NCI-H187 (cell line): ENCODE results near the gene SCN2A.
"Not testable (repeated sequence)": the region's sequence is repeated elsewhere in the genome, so short reads cannot be mapped to it uniquely, and the experiment has no call there.

ENCODE experiments used
- DNase-seq, 2 experiments: peaks; one replicate each; lab custom pipeline; 2025; lab: John Stamatoyannopoulos, UW

The SCN2A gene

GRCh38 chr2:165328272-165328671 lies 89.1 kb downstream of the SCN2A start:
- DNase-seq, result no peak

GRCh38 chr2:165344276-165344675 lies 105.1 kb downstream of the SCN2A start:
- not testable (repeated sequence) for DNase-seq

DNA sequence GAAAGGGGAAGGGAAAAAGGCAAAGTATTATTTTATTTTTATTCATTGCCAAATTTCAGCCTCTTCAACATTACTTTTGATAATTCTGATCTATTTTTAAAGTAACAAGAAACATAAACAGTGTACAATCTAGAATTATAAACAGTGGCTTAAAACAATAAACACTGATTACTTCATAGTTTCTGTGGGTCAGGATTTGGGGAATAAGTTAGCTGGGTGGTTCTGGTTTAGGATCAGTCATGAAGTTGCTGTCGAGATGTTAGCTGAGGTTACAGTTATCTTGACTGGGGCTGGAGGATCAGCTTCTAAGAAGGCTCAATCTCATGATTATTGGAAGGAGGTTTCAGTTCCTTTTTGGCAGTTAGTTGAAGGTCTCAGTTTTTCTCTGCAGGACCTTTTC lies 109.2 kb downstream of the SCN2A start:
- no peak for DNase-seq

GRCh38 chr2:165349181-165349580 lies 110.0 kb downstream of the SCN2A start:
- DNase-seq, result no peak

DNA sequence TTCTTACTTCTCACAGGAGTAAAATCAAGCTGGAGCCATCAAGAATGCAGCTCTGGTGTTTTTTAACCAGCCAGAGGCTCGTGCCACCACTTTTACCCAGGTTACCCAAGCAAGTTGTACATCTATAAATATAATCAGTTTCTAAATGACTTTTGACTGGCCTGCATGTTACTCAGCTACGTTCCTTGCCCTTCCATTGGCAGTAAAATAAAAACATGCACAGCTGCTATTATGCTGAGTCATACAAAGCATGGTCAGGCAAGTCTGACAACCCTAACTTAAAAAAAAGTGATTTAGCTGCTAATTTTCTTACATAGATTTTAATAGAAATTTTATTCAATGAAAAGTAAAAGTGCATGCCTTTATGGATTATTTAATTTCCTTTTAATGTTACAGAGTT lies 118.5 kb downstream of the SCN2A start:
- DNase-seq, result no peak

DNA sequence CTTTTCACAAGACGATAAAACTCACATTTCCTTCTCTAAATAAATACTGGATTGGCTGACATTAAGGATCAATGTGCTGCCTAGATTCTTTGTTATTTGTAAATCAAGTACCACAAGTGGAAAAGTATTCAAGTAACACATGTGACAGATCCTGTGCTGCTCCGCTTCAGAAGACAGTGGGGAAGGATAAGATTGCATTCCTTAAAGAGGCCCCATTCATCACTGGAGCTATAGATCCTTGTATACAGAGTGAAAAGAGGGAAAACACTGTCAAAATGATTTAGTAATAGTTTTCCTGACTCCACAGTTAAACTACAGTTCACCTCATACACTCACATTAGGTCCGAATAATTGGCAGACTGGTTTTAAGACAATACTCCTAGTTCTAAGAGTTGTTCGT lies 122.3 kb downstream of the SCN2A start:
- no peak for DNase-seq

DNA sequence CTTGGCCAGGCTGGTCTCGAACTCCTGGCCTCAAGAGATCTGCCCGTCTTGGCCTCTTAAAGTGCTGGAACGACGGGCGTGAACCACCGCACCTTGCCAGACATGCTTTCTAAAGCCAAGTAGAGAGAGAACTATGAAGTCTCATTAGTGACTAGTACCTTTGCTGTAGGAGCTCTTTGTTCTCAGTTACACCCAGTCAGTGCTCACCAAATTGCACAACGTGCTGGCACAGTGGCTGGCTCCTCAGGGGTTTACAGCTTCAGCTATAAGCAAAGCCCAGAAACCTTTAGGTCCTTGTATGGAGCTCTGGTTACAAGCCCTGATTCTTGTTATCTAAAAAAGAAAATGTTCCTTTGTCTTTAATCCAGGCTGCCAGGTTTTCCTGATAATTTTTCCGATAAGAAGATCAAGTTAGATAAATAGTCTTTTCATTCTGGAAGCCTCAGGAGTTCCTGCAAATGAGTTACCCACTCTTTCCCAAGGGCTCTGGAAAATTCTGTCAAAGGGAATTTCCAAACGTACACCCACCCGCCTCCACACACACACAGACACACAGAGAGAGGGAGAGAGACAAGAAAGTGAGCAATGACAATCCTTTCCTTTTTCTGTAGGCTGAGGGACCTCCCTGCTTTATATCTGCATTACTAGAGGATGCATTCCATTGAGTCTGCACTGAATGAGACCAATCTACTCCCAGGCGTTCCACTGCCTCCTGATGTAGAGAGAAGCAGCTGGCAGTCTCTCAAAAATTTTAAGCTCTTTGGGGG lies 130.1 kb downstream of the SCN2A start:
- no peak for DNase-seq

DNA sequence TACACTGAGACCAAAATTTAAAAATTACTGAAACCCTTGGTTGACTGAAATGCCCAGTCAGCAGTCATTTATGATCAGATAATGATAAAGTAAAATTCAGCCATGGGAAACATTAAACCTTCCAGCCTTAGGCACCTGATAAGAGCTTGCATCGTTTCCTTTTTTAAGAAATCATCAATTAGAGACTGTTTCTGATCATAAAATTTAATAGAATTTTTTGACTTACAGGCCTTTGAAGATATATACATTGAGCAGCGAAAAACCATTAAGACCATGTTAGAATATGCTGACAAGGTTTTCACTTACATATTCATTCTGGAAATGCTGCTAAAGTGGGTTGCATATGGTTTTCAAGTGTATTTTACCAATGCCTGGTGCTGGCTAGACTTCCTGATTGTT lies 130.7 kb downstream of the SCN2A start:
- DNase-seq, result peak in 1 of 2 experiments; percentile 33

DNA sequence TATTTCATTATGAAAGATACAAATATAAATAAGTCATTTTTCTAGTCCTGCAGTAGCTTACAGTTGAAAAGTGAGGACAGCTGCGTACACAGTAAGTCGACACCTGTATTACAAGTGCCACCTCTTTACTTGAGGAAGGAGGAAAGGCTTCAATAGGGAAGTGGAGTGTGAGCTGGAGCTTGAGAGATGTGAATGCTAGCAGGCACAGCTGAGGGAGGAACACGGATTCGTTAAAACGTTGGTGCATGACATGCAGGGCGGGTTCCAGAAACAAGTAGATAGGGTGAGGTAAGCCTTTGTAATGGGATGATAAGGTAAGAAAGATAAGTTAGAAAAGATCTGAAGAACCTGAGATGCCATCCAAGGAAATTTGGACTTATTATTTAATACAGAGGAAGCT lies 132.1 kb downstream of the SCN2A start:
- peak; percentile 66 to 82 for DNase-seq

DNA sequence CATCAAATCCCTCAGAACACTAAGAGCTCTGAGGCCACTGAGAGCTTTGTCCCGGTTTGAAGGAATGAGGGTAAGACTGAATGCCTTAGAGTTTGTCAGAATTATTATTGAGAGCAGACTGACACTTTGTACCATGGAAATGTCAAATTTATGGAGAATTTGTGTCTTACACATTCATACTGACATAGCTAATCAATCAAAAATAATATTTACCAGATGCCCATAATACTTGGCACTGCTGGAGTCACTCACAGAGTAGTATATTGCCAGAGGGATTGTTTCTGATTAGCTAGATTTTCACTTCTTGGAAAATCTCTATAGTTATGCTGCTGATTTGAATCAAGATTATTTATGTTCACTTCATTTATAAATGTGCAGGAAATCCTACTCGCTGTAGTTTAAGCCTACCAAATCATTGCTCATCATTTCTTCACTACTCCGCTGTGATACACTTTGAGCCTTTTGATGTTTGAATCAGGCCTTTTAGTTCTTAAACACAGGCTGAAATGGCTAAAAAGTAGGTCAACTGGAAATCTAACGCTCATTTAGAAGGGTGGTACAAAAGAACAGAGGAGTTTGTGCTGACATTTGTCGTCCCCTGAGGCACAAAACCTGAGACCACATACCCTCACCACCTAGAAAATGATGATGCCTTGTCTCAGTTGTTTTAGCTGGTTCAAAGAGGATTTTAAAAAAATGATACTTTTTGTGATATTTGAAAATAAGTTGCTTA lies 134.2 kb downstream of the SCN2A start:
- DNase-seq, result no peak

GRCh38 chr2:165376571-165376975 lies 137.4 kb downstream of the SCN2A start:
- DNase-seq, result peak; percentile 35 to 36

DNA sequence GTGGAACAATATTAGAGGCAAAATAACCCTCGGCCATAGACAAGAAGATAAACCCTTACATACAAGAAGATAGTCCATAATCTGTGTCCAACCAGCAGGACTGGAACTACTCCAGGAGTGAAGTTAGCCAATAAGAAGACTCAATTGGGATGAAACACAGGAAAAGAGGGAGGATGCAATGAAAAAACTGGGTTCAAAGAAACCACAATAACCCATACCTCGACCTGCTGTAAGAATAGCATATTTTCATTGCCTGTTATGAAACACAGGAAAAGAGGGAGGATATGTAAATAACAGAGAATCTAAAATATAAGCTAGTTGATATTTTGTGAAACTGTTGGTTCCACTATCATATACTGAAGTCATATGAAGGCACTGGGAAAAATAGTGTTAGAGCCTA lies 143.1 kb downstream of the SCN2A start:
- DNase-seq, result no peak

DNA sequence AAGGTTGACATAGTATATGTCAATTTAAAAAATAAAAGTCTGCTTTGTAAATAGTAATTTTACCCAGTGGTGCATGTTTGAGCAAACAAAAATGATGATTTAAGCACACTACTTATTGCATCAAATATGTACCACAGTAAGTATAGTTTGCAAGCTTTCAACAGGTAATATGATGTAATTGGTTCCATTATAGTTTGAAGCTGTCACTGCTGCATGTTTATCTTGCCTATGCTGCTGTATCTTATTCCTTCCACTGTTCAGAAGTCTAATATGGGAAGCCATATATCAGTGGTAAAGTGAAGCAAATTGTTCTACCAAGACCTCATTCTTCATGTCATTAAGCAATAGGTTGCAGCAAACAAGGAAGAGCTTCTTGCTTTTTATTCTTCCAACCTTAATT lies 151.7 kb downstream of the SCN2A start:
- DNase-seq, result no peak

- no peak for DNase-seq
Observed at GRCh38 chr2:165391791-165392190, 152.6 kb downstream of the SCN2A start.

- not testable (repeated sequence) for DNase-seq
Observed at GRCh38 chr2:165398603-165399002, 159.4 kb downstream of the SCN2A start.

DNA sequence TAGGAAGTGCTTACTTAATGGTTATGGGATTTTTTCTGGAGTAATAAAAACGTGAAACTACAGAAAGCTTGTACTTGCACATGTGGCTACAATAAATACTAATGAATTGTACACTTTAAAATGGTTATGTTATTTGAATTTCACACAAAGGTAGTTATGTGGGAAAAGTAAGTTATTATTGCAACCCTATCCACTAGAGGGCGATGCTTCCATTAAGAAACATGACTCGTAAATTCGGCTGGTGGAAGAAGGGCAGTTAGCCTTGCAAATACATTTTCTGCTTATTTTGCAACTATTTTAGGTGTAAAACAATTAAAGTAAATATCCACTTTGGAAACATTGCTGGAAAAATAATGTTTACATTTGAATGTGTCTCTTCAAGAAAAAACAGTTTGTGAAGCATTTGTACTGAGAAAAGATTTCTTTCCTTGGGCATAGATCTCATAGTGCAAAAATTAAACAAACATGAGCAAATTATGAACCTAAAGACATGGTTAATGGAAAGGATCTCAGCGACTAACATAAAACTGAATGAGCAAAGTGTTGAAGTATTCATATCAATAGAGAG lies 162.2 kb downstream of the SCN2A start:
- peak; percentile 11 to 60 for DNase-seq

DNA sequence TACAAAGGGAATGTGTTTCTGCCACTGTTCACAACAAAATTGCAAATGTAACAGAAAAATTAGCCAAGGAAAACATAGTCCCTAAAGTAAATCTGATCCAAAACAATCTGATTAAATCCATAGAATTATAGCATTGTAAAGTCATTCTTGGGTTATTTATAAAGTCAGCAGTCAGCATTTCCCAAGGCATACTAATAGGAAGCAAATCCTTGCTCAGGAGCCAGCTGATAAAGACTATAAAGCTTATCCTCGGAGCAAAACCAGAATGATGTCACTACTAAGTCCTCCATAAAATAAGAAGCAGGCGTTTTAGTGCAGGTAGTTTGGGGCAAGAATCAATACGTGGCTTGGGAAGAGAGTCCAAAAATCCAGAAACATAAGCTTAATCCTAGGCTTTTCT lies 162.9 kb downstream of the SCN2A start:
- DNase-seq, result no peak

DNA sequence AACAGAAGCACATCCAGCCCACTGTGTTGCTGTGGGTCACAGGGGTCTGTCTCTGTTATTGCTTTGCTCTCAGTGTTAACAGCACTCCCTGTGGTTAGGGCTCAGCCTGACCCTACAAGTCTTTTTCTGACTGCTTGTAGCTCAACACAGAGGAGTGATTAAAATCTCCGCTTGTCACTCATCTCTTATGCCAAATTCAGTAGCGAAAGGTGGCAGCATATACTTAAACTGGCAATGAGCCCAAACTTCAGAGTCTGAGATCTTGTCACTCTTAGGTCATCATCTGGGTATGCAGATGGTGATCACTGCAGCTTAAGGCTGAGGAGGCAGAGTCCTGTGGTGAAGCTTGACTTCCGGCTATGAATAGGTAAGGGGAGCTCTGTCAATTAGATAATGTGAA lies 167.0 kb downstream of the SCN2A start:
- DNase-seq, result no peak

DNA sequence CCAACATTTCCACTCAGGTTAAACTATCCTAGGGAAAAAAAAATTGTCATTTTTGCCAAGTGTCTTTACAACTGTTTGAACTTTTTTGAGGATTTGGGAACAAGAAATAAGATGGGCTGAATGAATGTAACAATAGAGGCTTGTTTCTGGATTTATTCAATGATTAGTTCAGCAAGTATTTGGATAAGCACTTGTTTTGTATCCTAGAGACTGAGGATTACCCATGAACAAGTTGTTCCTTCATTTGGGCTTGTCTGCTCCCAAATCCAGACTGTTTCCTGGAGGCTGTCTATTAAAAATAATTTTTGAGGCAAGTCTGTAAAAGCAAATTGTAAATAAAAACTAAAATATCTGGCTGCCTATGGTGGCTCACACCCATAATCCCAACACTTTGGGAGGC lies 168.3 kb downstream of the SCN2A start:
- no peak for DNase-seq

DNA sequence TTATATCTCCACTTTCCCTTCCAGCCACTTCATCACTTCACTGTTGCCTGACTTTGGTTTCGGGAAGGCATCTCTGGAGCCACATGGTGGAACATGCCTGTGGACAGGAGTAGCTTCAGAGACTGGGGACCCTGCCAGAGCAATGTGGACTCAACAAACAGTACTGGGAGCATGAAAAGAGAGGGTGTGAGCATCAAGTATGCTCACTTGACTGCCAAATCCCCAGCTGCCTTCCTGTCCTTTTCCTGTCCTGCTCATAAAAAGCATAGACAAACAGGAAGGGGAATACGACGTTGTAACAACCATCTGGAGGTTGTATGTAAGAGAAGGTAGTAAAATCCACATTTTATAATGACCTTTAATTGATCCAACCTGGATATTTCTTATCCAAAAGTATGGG lies 169.0 kb downstream of the SCN2A start:
- no peak for DNase-seq

GRCh38 chr2:165410276-165410675 lies 171.1 kb downstream of the SCN2A start:
- no peak for DNase-seq

GRCh38 chr2:165414187-165414586 lies 175.0 kb downstream of the SCN2A start:
- DNase-seq, result no peak

GRCh38 chr2:165417009-165417408 lies 177.8 kb downstream of the SCN2A start:
- no peak for DNase-seq
